Cardiac septum (tissue), 1 donor: Measurements from ENCODE around the gene SLCO1A2. TPM values are rescaled to one million over a fixed set of nuclear protein-coding genes. Genes with fewer than 3 reads are reported as not detected.

Experiments used
- DNase-seq: peaks from one replicate; pipeline ENCODE4 v3.0.0-alpha.2; 2020; ENCODE audit warnings: low spot score
- intact Hi-C: fragments of 100-400 bp; cut with DNase I; formaldehyde crosslinking; loops from one replicate; pipeline ENCODE4 v1.14.0; 2022
- total RNA-seq: library from RNA; stranded (reverse); fragmentation: NEBNext Ultra II Directional; extraction: Animal tissue kit (Norgen Biotek cat#: 25700); gene quantifications from one replicate; pipeline ENCODE4 v1.2.1, GENCODE V29; 2021
- donor health status: DM: no; HTN: no; CAD: no.

Gene SLCO1A2
- total RNA-seq, 1 donor from 2014 or later = not detected

GRCh38 chr12:21221778-21222177, 112.9 kb downstream of the SLCO1A2 start:
- intact Hi-C loops = no loop called here
- DNase-seq = no peak

DNA sequence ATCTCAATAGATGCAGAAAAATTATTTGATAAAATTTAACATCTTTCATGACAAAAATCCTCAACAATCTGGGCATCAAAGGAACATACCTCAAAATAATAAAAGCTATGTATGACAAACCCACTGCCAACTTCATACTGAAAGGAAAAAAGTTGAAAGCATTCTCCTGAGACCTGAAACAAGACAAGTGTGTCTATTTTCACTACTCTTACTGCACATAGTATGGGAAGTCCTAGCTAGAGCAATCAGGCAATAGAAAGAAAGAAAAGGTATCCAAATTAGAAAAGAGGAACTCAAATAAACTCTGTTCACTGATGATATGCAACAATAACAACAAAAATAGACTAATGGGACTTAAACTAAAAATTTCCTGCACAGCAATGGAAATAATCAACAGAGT, 113.6 kb downstream of the SLCO1A2 start:
- DNase-seq = no peak
- intact Hi-C loops = no loop called here

GRCh38 chr12:21220266-21220665, 114.5 kb downstream of the SLCO1A2 start:
- DNase-seq = no peak
- intact Hi-C loops = no loop called here

DNA sequence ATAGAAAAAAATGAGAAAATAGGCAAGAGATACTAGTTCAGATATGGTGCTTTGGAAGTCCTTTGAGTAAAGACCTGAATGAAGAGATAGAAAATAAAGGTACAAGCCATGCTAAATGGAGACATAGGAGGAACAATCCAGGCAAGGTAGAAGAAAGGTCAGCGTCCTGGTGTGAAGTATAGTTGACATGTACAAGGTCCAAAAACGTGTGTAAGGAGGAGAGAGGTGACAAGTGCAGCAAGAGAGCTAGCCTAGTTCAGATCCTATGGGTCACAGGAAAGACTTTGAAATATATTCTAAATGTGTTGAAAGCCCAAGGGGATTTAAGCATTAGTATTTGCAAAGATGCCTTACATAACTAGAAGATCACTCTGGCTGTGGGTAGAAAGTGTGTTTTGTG, 115.5 kb downstream of the SLCO1A2 start:
- no peak for DNase-seq
- intact Hi-C loops = no loop called here

Other genes starting within 250 kb of the SLCO1A2 start
- gene SLCO1B1, start 203.7 kb downstream of the SLCO1A2 start, total RNA-seq = 0.24 TPM
- not detected for gene IAPP, start 38.0 kb upstream of the SLCO1A2 start, total RNA-seq
- gene PYROXD1, start 102.7 kb upstream of the SLCO1A2 start, total RNA-seq = 22.7 TPM
- gene RECQL, start 166.7 kb upstream of the SLCO1A2 start, total RNA-seq = 22.3 TPM
- gene GOLT1B, start 166.9 kb upstream of the SLCO1A2 start, total RNA-seq = 26.6 TPM
- gene SPX, start 191.4 kb upstream of the SLCO1A2 start, total RNA-seq = 10.0 TPM